DMS 273 (cell line): ENCODE data around the gene PLIN1.

Experiments used
- DNase-seq: peaks from one replicate; lab custom pipeline; 2025; ENCODE audit not compliant: unreplicated experiment; lab: John Stamatoyannopoulos, UW

The PLIN1 gene

DNA sequence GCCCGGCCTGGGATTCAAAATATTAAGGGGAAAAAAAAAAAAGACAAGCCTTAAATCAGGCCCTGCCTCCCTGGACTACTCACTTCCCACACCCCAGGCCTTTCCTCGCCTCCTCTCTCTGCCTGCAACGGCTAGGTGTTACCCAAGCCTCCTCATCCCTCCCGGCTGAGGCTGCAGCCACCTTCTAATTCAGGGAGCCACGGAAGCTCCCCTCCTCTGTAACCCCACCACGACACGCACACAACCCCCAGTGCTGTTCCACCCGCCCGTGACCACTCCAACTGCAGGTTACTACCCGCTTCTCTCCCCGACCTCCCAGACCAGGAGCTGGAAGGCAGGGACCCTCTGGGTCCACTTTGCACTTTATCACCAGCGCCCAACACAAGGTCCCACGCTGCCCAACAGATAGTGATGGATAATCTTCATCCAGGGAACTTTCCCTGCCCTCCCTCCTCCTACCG, 24.8 kb downstream of the PLIN1 start:
- no peak for DNase-seq

DNA sequence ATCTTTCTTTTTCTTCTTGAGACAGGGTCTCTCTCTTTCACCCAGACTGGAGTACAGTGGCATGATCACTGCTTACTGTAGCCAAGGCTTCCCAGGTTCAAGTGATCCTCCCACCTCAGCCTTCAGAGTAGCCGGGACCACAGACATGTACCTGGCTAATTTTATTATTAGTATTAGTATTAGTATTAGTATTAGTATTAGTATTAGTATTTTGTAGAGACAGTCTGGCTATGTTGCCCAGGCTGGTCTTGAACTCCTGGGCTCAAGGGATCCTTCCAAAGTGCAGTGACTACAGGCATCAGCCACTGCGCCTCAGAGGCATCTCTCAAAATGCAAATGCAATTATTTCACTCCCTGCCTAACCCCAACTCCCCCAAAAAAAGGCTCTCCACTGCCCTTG, 25.6 kb downstream of the PLIN1 start:
- no peak for DNase-seq

DNA sequence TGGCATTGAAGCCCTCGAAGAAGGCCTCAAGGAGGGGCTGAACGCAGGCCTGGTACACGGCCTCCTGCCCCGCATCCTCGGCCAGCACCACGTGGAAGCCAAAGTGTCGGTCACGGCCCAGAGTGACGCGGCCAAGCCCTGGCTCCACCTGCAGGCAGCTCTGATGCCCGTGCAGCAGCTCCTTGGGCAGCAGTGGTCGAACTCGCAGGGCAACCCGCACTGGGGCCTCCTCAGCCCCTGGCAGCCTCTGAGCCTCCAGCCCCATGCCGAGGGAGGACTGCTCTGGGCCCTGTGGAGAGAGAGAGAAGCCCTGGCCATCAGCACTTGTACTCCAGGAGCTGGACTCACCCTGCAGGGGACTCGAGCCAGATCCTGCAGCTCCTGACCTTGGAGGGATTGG, 26.5 kb downstream of the PLIN1 start:
- no peak for DNase-seq

DNA sequence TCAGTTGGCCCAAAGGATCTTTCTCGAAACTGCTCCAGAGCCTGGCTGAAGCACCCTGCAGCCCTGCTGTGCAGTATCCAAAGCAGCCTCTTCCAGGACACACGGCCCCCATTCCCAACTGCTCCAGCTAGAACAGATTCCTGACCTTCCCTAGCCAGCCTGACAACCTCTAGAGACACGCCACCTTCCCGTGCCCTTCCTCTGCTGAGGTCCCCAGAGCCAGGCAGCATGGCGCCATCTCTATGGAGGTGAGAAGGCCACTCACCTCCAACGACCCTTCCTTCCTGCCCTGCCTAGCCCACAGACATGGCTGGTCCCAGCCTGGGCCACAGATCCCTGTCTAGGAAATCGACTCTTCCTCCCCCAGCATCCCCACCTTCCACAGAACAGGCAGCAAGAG, 27.0 kb downstream of the PLIN1 start:
- no peak for DNase-seq

DNA sequence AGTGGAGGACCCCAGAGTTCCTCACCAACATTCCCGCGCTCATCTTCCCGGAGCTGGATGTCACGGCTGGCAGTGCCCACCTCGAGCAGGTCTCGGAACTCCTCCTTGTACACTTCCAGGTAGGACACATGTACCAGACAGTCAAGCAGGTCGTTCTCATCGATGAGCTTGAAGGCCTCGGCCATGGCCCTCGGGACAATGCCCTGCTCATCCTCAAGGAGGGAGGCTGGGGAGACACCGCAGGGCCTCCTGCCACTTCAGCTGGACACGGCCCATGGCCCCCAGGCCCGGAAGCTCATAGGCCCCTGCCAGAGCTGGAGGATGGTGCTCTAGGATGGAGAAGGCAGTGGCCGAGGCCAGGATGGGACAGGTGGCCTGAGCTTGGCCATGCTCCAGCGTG, 29.5 kb downstream of the PLIN1 start:
- no peak for DNase-seq

DNA sequence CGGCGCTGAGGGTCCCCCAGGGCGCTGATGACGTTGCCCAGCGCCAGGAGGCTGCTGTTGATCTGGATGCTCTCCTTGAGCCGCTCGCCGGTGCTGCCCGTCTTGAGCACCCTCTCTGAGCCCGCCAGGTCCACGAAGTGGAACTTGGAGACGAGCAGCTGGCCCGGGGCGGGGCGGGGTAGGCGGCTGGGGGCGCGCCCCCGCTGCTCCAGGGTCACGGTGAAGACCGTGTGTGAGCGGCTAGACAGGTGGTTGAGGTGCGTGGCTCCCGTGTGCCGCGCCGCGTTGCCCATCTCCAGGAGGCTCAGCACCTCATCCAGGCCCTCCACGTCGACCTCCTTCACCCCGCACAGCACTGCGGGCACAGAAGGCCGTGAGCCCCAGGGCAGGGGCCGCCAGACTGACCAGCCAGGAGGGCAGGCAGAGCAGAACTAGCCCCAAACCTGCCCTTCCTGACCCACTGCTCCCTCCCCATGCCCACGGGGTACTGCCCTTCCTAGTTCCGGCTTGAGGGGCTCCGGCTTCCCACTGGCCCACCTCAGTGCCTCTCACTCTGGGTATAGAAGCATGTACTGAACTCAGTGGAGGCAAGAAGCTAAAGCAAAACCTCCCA, 30.0 kb downstream of the PLIN1 start:
- DNase-seq = no peak

DNA sequence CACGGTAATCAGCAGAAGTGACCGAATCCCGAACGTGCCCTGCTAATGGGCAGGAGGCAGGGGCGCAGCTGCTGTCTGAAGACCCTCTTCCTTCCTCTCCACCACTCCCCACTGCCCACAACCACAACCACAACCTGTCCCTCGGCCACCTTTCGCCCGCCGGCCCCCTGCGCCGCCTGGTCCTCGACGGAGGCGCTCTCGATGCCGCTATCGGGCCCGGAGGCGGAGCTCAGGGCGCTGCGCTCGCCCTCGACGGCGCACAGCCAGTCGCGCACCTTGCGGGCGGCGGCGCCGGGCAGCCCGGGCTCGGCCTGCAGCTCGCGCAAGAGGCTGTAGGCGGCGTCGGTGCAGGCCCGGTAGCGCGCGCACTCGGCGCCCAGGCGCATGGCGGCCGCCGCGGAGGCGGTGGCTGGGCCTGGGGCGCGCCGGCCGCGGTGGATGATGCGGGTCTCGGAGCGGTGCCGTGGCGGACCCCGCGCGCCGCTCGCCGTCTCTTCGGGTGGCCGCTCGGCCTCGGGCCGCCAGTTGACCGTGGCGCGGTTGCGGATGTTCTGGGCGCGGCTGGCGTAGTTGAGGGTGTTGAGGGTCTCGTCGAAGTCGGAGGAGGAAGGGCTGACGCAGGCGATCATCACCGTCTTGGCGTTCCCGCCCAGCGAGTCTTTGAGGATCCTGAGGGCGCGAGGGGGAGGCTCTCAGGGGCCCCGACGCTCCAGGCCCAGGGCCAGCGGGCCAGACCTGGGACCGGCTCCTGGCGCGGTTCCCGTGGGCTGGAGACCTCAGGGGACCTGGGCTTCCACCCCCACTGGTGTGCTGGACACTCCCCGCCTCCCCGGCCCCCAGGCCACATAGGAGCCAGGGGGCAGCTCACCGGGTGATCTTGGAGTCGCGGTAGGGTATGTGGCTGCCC, 30.8 kb downstream of the PLIN1 start:
- DNase-seq = no peak

DNA sequence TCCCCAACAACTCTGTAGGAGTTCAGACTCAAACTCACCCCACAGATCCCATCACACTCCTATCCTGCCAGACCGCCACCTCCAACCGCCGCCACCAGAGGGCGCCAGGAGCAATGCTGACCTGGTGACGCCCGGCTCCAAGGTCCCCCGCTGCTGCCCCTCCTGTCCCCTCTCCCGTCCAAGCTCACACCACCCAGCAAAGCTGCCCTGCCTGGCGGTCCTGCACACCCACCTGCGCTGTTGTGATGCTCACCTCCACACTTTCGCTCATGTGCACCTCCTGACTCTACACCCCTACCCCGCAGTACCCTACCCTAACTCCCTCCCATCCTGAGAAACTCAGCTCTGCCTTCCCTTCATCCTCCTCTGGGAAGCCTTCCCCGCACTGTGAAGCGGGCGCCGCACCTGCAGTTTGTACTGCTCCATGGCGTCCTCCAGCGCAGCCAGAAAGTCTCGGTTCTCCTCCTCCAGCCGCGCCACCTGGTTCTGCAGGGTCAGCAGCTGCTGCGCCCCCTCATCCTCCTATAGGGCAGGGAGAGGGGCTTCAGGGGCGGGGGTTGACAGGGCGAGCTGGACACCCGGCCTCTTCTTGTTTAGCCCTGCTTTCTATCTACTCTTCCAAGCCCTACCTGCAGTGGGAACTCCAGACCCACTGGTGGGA, 31.8 kb downstream of the PLIN1 start:
- peak; percentile 71 for DNase-seq

DNA sequence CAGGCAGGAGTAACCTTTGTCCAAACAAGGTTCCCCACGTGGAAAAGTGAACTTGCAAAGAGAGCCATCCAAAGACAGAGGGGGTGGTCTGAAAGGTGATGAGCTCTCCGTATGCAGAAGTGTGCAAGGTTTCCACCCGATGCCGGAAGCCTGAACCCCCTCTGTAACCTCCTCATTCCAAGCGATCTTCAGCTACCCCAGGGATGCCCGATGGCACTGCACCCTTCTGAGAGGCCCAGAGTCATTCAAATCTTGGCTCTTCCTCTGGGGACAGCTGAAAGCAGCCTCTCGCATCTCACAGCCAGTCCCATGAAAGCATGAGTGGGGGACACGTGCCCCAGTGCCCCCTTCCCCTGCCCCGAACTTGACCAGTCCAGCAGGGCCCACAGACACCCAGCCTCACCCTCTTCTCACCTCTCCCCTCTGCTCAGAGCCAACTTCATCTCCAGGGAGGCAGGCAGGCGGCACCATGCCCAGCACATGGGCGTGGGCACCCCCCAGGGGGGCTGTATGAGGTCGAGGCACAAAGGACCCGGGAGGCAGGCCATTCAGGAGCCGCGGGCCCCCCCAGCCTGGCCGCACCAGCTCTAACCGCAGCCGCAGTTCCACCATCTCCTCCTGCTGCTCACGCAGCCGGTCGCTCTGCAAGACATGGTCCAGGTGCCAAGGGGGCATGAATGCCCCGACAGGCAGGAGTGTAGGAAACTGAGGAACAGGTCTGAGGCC, 32.6 kb downstream of the PLIN1 start:
- DNase-seq = no peak

DNA sequence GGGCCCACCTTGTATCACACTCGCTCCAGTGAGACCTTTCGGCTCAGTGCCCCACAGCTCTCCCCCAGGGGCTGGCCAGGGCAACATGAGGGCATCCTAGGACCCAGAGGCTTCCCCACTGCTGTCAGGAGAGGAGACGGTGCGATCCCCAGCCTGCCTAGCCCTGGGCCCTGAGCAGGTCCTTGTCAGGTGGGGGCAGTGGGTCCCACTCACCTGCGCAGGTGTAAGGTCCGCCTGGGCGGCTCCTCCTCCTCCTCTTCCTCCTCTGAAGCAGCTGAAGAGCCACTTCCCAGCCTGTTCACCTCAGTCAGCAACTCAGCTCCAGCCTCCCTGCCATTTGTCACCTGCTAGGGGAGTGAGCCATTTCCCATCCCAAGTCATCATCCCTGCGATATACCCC, 33.5 kb downstream of the PLIN1 start:
- no peak for DNase-seq

DNA sequence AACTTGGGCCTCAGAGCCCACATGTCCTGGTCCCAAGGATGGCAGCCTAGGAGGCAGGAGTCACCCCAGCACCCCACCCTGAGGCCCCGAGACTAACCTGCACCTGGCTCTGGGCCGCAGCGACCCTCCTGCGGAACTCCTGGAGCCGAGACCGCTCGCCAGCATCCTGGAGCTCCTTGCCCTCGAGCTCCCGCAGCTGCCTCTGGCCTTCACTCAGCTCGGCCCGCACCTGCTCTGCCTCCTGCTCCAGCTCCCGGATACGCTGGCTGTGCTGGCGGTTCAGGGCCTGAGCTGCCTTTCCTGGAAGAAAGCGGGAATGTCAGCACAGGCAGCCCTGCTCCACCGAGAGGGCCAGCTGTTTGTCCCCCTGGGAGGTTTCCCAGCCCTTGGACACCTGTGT, 37.1 kb downstream of the PLIN1 start:
- DNase-seq = no peak

DNA sequence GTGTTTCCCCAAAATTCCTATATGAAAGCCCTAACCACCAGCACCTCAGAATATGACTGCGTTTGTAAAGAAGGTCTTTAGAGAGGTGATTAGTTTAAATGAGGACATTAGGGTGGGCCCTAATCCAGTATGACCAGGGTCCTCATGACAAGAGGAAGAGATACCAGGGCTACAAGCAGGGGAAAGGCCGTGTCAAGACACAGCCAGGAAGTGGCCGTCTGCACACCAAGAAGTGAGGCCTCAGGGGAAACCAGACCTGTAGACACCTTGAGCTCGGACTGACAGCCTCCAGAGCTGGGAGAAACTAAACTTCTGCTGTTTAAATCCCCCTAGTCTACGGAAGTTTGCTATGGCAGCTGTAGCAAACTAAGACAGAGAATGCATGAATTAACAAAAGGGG, 38.1 kb downstream of the PLIN1 start:
- DNase-seq = no peak

DNA sequence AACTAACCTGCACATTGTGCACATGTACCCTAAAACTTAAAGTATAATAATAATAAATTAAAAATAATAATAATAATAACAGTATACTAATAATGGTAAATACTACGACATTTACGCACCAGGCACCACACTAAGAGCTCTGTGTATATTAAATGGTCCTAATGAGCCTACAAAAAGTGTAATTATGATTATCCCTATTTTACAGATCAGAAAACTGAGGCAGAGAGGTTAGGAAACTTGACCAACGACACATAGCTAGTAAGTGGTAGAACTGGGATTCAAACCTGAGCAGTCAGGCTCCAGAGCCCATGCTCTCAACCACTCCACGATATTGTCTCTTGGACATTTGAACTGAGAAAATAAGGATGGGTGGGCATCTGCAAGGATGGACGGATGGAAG, 38.9 kb downstream of the PLIN1 start:
- DNase-seq = no peak

DNA sequence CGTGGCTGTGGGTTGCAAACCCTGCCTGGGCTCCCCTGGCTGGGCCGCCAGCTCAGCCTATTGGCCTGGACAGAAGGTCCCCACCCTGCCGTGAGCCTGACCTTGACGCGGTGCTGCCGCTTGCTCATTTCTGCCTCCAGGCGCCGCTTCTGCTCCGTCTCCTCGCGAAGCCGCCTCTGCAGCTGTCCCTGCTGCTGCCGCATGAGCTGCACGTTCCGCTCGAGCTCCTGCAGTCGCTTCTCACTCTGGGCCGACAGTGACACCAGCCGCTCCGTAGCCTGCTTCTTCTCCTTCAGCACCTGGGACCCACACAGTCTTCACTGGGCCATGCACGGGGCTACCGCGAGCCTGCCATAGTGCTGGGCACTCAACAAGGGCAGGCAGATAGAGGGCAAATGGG, 45.6 kb downstream of the PLIN1 start:
- no peak for DNase-seq

DNA sequence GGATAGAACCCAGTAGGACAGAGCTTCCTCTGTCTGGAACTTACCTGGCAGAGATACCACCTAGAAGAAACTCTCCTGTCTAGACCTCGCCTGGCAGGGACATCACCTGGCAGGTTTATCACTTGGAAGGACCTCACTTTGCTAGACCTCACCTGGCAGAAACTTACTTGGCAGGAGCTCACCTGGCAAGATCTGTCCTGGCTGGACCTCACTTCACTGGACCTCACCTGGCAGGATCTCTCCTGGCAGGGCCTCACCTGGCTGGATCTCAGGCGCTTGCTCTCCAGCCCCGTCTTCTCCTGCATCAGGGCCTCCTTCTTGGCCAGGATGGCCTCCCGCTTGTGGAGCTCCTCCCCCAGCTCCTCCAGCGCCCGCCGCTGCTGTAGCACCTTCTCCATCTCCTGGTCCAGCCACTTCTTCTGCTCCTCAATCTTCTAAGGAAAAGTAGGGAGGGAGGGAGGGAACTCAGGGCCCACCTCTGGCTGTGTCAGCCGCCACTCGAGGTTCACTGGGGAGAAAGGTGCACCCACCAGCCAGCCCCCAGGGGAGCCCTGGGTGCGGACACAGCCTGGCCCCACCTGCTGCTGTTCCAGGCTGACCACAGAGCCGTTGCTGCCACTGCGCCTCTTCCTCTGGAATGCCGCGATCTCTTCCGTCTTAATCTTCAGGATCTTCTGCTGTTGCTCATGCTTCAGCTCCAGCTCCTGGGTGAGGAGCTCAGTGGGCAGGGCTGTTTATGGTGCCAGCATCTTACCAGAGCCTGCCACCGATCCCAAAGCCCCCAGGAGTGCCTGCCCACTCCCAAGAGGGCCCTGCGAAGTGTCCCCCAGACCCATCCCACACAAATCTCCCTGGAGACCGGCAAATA, 46.4 kb downstream of the PLIN1 start:
- DNase-seq = no peak

DNA sequence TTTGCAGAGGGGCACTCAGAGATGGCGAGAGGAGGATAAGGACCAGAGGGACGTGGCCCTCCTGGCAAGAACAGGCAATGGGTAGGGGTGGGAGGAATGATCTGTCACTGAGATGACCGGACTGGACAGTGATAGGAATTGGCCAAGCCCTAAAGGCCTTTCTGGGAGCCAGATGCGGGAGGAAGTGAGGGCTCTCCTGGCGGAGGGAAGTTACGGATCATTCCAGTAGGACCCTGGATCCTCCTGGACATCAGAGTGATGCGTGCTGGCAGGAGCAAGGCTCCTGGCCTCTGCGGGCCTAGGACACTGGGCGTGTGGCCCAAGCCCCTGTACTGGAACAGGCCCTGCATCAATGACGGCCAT, 47.3 kb downstream of the PLIN1 start:
- DNase-seq = no peak

DNA sequence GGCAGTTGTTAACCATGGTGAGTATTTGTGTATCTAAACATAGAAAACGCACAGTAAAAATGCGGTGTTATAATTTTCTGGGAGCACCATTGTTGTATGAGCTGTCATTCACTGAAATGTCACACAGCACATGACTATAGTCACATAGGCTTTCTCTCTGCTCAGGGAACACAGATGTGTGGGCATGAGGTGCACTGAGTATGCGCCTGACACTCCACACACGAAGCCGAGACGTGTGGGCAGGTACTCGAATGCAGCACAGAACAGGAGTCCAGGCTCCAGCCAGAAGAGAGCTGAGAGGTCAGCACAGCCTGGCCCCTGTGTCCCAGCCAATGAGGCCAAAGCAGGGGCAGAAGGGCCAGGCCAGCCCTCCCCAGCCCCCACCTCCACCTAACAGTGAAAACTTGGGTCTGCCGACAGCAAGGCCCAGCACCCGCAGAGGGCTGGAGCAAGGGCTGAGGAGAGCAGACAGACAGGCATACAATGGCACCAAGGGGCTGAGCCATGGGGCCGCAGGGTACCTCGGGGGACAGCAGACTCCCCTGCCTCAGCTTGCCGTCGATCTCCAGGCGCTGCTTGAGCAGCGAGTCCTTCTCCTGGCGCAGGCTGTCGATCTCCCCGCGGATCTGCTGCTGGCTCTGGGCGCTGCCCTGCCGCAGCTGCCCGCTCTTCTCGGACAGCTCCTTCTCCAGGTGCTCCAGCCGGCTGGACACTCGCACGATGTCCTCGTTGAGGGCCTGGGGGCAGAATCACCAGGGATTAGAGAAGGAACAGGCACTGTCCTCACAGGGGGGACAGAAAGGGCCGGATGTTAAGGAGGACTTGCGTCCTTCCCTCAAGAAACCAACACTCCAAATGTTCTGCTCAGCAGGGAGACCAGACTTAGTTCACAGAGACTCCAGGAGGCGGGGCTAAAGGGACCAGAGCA, 47.9 kb downstream of the PLIN1 start:
- DNase-seq = no peak

DNA sequence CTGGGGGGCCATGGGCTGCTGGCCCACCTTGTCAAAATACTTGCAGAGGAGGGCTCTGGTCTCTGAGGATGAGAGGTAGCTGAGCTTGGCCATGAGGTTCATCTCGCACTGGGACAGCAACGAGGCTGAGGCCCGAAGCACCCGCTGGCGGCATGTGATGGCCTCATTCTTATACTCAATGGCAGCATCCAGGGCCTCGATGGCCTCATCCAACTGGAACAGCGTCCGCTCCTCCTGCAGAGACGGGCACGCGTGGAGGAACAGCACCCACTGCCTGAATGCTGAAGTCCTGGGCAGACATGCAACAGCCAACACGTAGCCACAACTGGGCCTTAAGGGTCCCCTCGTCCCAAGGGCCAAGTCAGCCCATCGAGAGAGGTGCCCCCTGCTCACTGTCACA, 48.9 kb downstream of the PLIN1 start:
- DNase-seq = no peak

DNA sequence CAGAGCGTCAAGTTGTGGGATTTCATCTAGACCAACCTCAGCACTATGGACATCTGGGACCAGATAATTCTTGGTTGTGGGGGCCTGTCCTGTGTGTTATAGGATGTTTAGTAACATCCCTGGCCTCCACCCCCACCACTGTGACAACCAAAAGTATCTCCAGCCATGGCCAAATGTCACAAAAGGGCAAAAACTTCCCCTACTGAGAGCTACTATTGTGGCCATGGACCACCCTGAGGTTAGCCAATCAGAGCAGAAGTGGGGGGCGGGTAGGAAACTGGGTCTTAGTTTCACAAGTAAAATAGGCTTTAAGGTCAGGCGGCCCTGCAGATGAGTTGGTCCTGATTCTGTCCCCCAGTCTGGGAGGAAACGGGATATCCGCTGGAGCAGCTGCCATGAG, 49.3 kb downstream of the PLIN1 start:
- no peak for DNase-seq
